Lower lobe of right lung (tissue), 2 donors: ENCODE measurements around the gene SOCS7. TPM values are rescaled to one million over a fixed set of nuclear protein-coding genes. Genes with fewer than 3 reads are reported as not detected.
A peak's percentile ranks its signal among the peaks of the same experiment; 100 is the strongest.

Source experiments
- ATAC-seq, 2 donors: fragments of 200-7000 bp; cut with Tn5 transposase; one replicate each; pipeline ENCODE4 v1.9.1; 2020 to 2022; ENCODE audit warnings: mild to moderate bottlenecking in 2 of 2, moderate library complexity in 2 of 2
- DNase-seq: peaks from one replicate; pipeline ENCODE4 v3.0.0-alpha.2; 2020
- H3K27ac ChIP-seq: fragments of 200-600 bp; one replicate; pipeline ENCODE4 v1.8.0; 2022
- H3K27me3 ChIP-seq: fragments of 200-600 bp; one replicate; pipeline ENCODE4 v1.8.0; 2022; ENCODE audit warnings: low read depth
- H3K36me3 ChIP-seq: fragments of 200-600 bp; one replicate; pipeline ENCODE4 v1.8.0; 2022; ENCODE audit warnings: mild to moderate bottlenecking
- H3K4me1 ChIP-seq: fragments of 200-600 bp; one replicate; pipeline ENCODE4 v1.8.0; 2022
- H3K4me3 ChIP-seq: fragments of 200-600 bp; one replicate; pipeline ENCODE4 v1.8.0; 2022; ENCODE audit warnings: mild to moderate bottlenecking
- H3K9me3 ChIP-seq: fragments of 200-600 bp; one replicate; pipeline ENCODE4 v1.8.0; 2022
- CTCF ChIP-seq: fragments of 200-600 bp; IDR thresholded peaks from one replicate; pipeline ENCODE4 v1.8.0; 2022; ENCODE audit warnings: antibody characterized with exemption, mild to moderate bottlenecking
- intact Hi-C: fragments of 100-400 bp; cut with DNase I; formaldehyde crosslinking; loops from one replicate; pipeline ENCODE4 v1.11.0; 2022
- total RNA-seq: library from RNA; stranded (reverse); fragmentation: NEBNext Ultra II Directional; extraction: Animal tissue kit (Norgen Biotek cat#: 25700); gene quantifications from one replicate; pipeline ENCODE4 v1.2.1, GENCODE V29; 2021
- donor health status: DM: no; HTN: yes; CAD: no; lungs with severe emphysema.

Gene SOCS7
- total RNA-seq, 1 donor from 2014 or later = 23.0 TPM

- Histone ChIP-seq H3K27ac (no peak overlapping the region), H3K9me3 (no peaks in the 10 kb centered on the region), H3K4me1 (no peaks in the 10 kb centered on the region), H3K27me3 (no peaks in the 10 kb centered on the region), H3K4me3 (no peak overlapping the region), H3K36me3 (peaks cover 60% of the 10 kb centered on the region)
- DNase-seq (no peak), ATAC-seq (no peak)
- no peak for TF ChIP-seq CTCF
- intact Hi-C loops = loop anchor here (10.0 kb wide), 1 partner anchor 47 kb away; the partner anchor contains the start of gene SOCS7
These were observed 49.8 kb downstream of the SOCS7 start for GRCh38 chr17:38401459-38401858.

GRCh38 chr17:38402897-38403296 is 51.3 kb downstream of the SOCS7 start:
- no peaks in the 10 kb centered on the region for H3K9me3 ChIP-seq
- DNase-seq = no peak
- no peak overlapping the region for H3K27ac ChIP-seq
- intact Hi-C loops = loop anchor here (10.0 kb wide), 1 partner anchor 48 kb away; the partner anchor contains the start of gene SOCS7
- H3K27me3 ChIP-seq = no peaks in the 10 kb centered on the region
- no peak overlapping the region for H3K4me3 ChIP-seq
- no peak for ATAC-seq
- no peak for TF ChIP-seq CTCF
- no peaks in the 10 kb centered on the region for H3K4me1 ChIP-seq
- peaks cover 46% of the 10 kb centered on the region for H3K36me3 ChIP-seq

GRCh38 chr17:38403491-38403890 is 51.8 kb downstream of the SOCS7 start:
- TF ChIP-seq CTCF = no peak
- H3K4me3 ChIP-seq = no peak overlapping the region
- no peak for ATAC-seq
- intact Hi-C loops = loop anchor here (10.0 kb wide), 1 partner anchor 49 kb away; the partner anchor contains the start of gene SOCS7
- no peaks in the 10 kb centered on the region for H3K9me3 ChIP-seq
- H3K4me1 ChIP-seq = no peaks in the 10 kb centered on the region
- H3K36me3 ChIP-seq = peaks cover 42% of the 10 kb centered on the region
- no peak for DNase-seq
- H3K27ac ChIP-seq = no peak overlapping the region
- no peaks in the 10 kb centered on the region for H3K27me3 ChIP-seq

- H3K27ac ChIP-seq = no peak overlapping the region
- no peaks in the 10 kb centered on the region for H3K27me3 ChIP-seq
- H3K4me3 ChIP-seq = no peak overlapping the region
- peak in 1 of 2 donors; percentile 19 for ATAC-seq
- intact Hi-C loops = loop anchor here (10.0 kb wide), 1 partner anchor 50 kb away; the partner anchor contains the start of gene SOCS7
- H3K4me1 ChIP-seq = no peaks in the 10 kb centered on the region
- H3K9me3 ChIP-seq = no peaks in the 10 kb centered on the region
- no peak for TF ChIP-seq CTCF
- H3K36me3 ChIP-seq = peaks cover 34% of the 10 kb centered on the region
- DNase-seq = no peak
These were observed 52.7 kb downstream of the SOCS7 start for GRCh38 chr17:38404174-38404943.

GRCh38 chr17:38405654-38406053 is 54.0 kb downstream of the SOCS7 start:
- H3K36me3 ChIP-seq = peaks cover 21% of the 10 kb centered on the region
- no peaks in the 10 kb centered on the region for H3K4me1 ChIP-seq
- H3K27me3 ChIP-seq = no peaks in the 10 kb centered on the region
- H3K27ac ChIP-seq = no peak overlapping the region
- ATAC-seq (no peak), DNase-seq (no peak)
- no peaks in the 10 kb centered on the region for H3K9me3 ChIP-seq
- intact Hi-C loops = loop anchor here (10.0 kb wide), 1 partner anchor 51 kb away; the partner anchor contains the start of gene SOCS7
- no peak for TF ChIP-seq CTCF
- H3K4me3 ChIP-seq = no peak overlapping the region
